NAMALWA (cell line): ENCODE data around the gene TNFRSF12A.
A peak's percentile ranks its signal among the peaks of the same experiment; 100 is the strongest.
"Not testable (repeated sequence)": the region's sequence is repeated elsewhere in the genome, so short reads cannot be mapped to it uniquely, and the experiment has no call there.

Experiments
- DNase-seq: peaks from one replicate; pipeline ENCODE4 v3.0.0-alpha.2; 2015; ENCODE audit warnings: low spot score

TNFRSF12A gene

DNA sequence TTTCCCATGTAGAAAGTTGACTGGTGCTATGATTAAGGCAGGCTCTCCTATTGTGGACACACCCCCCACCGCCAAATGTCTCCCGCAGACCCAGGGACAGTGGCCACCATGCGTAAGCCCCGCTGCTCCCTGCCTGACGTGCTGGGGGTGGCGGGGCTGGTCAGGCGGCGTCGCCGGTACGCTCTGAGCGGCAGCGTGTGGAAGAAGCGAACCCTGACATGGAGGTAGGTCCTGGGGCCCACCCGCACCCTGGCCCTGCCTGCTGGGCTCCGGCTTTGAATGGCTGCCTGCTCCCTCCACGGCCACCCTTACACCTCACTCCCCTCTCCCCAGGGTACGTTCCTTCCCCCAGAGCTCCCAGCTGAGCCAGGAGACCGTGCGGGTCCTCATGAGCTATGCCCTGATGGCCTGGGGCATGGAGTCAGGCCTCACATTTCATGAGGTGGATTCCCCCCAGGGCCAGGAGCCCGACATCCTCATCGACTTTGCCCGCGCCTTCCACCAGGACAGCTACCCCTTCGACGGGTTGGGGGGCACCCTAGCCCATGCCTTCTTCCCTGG is 29.8 kb downstream of the TNFRSF12A start:
- no peak for DNase-seq

DNA sequence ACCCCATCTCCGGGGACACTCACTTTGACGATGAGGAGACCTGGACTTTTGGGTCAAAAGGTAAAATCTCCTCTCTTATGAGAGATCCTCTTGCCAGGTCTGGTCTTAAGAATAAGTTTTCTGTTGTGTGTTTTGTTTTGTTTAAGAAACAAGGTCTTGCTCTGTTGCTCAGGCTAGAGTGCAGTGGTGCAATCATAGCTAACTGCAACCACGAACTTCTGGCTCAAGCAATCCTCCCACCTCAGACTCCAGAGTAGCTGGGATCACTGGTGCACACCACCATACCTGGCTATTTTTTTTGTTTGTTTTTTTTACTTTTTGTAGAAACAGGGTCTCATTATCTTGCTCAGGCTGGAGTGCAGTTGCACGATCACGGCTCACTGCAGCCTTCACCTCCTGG is 30.3 kb downstream of the TNFRSF12A start:
- DNase-seq = no peak

DNA sequence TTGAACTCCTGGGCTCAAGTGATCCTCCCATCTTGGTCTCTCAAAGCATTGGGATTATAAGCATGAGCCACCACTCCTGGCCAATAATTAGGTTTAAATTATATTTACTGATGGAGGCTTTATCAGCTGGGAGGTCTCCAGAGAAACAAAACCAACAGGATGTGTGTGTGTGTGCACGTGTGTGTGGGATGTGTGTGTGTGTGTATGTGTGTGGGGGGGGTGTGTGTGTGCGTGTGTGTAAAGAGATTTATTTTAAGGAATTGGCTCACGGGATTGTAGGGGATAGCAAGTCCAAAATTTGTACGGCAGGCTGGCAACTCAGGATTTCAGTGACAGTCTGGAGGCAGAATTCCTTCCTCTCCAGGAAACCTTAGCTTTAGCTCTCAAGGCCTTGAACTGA is 30.8 kb downstream of the TNFRSF12A start:
- DNase-seq = no peak

DNA sequence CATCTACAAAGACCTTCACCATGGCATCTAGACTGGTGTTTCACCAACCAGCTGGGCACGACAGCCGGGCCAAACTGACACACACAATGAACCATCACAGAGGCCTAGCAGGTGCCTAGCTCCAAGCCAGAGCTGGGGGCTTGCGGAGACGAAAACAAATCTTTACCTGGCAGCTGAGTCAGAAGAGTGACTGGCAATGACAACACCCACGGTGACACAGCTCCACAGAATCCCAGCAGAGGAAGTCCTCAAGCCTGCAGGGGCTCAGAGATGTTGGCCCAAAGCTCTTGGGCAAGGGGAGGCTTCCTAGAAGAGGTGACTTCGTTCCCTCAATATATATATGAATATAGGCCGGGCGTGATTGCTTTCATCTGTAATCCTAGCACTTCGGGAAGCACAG is 31.3 kb downstream of the TNFRSF12A start:
- DNase-seq = no peak

DNA sequence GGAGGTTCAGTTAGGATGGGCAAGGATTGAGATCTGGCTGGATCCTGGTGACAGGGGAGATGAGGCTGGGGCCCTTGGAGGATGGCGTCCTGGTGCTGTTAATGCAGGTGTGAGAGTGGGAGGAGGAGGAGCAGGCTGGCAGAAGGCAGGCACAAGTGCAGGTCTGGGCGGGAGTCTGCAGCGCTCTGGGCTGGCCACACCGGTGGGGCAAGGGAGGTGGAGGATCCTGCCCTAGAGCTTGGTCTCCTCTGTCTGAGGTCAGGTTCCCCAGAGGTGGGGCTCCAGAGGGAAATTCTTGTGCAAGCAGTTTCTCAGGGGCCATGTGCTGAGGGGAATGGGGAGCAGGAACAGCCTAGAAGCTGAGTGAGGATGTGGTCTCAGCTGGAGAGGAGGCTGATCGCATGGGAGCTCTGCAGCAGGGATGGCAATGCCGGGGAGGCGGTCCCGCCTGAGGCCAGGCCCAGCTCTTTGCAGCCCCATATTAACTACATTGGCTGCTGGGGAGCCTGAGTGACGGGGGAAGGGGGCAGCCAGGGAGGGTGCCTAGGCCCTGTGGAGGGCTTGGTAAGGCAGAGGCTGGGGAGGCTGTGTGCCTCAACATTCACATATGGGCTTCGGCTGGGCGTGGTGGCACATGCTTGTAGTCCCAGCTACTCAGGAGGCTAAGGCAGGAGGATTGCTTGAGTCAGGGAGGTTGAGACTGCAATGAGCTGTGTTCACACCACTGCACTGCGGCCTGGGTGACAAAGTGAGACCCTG is 32.6 kb downstream of the TNFRSF12A start:
- DNase-seq = not testable (repeated sequence)

DNA sequence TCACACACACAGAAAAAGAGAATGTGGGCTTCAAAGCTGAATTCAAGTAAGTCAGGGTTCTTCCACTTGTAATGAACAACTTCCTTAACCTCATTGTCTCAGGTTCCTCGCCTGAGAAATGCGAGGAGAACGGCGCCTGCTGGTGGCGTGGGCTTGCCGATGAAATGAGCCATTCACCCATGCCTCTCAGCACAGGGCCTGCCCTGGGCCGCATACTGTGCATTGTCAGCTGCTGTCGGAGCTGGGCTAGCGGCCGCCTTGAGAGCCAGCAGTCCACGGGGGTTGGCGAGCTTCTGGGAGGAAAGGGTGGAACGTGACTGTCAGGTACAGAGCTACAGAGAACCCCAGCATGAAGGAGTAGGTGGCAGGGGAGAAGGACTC is 33.2 kb downstream of the TNFRSF12A start:
- DNase-seq = not testable (repeated sequence)

DNA sequence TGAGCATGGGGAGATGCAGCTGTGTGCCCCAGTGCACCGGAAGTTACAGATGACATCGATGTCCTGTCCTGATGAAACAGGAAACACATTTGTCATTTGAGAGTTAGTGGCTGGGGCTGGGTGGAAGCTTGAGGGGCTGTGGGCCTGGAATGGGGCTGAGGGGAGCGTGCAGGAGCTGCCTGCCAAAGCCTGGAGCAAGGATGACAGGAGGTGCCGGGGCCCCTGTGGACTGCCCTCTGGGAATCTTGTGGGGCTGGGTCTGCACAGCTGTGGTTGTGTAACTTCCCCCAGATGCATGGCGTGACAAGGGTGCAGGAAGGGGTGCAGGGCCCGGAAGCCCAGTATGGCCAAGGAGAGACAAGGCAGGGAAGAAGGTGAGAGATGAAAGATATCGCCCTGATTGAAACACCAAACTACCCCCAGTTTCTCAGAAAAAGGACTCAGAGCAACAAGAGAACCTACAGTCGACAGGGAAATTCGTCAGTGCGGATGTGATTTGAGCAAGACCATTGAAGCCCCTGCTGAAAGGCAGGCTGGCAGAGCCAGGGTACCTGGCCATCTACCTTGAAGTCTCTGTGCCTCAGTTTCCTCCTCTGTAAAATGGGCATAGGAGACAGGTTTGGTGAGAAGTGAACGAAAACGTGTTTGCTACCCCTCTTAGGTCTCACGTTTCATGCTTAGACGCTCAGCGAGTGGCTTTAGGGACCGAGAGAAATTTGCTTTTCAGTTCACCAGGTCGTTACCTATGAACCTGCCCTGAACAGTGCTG is 35.0 kb downstream of the TNFRSF12A start:
- no peak for DNase-seq

DNA sequence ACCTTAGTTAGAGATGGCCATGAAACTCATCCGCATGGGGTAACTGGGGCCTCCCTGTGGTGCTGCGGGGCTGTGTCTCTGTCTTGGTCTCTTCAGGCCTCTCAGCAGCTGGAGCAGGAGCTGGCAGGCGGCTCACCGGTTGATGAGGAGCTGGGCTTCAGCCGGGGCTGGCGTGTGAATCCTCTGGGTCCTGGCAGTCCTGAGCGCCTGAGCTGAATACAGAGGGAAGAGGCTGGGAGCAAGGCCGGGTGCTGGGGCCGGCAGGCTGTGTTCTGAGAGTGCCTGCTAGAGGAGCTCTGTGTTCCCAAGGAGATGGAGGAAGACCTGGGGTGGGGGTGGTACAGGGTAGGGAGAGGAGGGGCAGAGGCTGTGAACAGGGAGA is 35.6 kb downstream of the TNFRSF12A start:
- not testable (repeated sequence) for DNase-seq

DNA sequence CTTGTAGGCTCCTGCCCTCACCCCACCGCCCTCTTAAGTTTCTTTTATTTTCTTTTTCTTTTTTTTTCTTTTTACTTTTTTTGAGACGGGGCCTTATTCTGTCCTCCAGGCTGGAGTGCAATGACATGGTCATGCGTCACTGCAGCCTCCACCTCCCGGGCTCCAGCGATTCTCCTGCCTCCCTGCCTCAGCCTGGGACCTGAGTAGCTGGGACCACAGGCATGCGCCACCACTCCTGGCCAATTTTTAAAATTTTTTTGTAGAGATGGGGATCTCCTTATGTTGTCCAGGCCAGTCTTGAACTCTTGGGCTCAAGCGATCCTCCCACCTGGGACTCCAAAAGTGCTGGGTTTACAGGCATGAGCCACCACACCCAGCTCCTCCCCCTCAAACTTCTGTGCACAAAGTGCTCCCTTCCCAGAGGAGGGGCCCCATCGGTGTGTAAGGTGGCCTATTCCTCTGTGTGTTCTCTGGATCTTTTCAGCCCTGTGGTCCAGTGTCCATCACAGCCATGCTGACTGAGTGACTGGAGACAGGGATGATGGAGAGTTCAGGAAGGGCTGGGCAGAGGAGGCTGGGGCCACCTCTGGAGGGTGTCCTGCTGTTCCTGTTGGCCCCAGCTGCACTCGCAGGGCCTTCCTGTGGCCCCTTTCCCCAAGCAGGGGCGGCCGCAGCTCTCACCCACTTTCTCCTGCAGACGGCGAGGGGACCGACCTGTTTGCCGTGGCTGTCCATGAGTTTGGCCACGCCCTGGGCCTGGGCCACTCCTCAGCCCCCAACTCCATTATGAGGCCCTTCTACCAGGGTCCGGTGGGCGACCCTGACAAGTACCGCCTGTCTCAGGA is 36.4 kb downstream of the TNFRSF12A start:
- no peak for DNase-seq

DNA sequence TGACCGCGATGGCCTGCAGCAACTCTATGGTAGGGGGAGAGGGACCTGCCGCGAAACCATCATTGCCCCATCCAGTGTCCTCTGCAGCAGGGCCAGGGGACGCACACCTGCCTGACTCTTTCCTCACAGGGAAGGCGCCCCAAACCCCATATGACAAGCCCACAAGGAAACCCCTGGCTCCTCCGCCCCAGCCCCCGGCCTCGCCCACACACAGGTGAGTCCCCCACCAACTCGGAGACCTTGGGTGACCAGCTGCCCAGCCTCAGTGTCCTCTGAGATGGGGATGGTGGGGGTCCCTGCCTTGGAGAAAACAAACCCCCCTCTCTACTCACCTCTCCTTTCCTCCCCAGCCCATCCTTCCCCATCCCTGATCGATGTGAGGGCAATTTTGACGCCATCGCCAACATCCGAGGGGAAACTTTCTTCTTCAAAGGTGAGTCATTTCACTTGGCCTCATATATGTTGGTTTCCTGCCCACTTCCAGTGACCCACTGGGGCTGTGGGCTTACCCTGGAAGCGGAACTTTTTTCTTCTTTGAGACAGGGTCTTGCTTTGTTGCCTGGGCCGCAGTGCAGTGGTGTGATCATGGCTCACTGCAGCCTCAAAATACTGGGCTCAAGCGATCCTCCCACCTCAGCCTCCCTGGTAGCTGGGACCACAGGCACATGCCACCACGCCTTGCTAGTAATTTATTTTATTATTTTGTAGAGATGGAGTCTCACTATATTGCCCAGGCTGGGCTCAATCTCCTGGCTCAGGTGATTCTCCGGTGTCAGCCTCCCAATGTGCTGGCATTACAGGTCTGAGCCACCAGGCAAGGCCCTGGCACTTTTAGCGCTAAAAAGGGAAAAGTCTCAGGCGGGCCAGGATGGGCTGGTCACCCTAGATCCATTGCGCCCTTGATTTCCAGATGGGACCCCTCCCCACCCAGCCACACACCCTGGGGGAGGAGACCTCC is 37.3 kb downstream of the TNFRSF12A start:
- no peak for DNase-seq

DNA sequence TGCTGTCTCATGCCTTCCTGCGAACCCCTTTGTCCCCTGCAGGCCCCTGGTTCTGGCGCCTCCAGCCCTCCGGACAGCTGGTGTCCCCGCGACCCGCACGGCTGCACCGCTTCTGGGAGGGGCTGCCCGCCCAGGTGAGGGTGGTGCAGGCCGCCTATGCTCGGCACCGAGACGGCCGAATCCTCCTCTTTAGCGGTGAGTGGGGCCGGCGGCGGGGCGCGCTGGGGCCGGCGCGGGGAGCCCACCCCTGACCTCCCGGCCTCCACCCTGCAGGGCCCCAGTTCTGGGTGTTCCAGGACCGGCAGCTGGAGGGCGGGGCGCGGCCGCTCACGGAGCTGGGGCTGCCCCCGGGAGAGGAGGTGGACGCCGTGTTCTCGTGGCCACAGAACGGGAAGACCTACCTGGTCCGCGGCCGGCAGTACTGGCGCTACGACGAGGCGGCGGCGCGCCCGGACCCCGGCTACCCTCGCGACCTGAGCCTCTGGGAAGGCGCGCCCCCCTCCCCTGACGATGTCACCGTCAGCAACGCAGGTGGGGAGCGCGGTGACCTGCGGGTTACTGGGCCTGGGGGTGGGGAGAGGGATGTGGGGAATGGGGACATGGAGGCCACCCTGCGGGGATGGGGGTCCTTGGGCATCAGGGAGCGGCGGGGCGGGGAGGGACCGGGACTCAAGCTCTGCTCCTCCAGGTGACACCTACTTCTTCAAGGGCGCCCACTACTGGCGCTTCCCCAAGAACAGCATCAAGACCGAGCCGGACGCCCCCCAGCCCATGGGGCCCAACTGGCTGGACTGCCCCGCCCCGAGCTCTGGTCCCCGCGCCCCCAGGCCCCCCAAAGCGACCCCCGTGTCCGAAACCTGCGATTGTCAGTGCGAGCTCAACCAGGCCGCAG is 38.2 kb downstream of the TNFRSF12A start:
- DNase-seq = peak; percentile 65

DNA sequence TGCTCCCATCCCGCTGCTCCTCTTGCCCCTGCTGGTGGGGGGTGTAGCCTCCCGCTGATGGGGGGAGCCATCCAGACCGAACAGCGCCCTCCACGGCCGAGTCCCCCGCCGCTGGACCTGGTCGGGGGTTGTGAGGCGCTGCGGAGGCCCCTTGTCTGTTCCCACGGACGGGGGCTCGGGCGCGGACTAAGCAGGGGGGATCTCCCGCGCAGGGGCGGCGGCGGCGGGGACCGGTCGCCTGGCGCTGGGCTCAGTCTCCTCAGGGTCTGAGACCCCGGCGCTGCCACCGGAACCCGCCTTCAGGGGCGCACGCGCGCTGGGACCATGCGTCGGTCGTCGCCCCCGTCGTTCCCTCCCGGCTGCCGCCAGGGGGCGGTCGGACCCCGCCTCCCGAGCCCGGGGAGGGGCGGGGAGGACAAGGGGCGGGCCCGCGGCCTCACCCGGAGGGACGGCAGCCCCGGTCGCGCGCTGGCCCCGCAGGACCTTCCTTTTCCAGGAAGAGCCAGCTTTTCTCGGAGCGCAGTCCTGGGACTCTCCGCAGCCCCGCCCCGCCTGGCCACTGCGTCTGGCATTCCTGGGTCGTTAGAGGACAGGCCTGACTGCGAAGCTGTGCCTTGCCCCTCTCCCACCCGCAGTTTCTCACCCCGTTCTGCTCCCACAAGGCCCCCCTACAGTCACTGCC is 39.0 kb downstream of the TNFRSF12A start:
- DNase-seq = peak; percentile 90

DNA sequence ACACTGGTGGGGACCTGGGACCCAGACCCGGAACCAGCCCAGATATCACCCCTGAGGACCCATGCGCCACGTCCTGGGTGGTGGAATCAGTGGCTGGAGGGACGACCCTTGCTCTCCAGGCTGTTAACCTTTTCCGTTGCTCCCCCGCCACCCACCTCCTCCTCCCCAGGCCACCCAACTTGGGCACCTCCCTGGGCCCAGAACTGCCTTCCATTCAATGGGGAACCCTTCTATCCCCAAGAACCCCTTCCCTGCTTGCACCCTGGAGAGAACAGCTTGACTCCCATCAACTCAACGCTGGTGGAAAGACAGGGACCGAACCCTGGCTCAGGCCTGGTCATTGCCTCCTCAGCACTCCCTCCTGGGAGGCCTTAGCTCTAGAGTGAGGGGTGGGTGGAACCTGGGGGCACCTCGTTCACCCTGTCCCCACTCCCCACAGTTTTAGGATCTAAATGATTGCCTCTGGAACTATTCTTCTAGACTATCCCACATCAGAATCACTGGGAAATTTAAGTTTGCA is 39.6 kb downstream of the TNFRSF12A start:
- DNase-seq = no peak

DNA sequence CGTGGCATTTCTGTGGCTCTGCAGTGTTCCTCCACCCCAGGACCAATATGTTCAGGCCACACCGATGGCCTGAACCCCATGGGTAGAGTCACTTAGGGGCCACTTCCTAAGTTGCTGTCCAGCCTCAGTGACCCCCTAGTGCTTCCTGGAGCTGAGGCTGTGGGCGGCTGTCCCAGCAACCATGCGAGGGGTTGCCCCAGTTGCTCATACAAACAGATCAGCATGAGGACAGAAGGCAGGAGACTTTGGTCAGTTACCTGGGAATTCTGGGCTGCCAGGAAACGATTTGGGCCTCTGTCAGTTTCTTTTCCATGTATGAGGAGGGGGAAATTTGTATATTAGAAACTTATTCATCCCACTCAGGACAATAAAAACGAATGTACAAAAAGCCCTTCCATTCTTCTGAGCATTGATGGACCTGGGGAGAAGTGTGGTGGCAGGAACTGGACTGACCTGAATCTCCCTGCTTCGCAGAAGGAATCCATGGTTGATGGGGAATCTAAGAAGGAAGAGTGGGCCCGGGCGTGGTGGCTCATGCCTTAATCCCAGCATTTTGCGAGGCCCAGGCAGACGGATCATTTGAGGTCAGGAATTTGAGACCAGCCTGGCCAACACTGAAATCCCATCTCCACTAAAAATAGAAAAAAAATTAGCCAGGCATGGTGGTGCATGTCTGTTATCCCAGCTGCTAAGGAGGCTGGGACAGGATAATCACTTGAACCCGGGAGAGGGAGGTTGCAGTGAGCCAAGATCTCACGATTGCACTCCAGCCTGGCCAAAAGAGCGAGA is 40.4 kb downstream of the TNFRSF12A start:
- no peak for DNase-seq

DNA sequence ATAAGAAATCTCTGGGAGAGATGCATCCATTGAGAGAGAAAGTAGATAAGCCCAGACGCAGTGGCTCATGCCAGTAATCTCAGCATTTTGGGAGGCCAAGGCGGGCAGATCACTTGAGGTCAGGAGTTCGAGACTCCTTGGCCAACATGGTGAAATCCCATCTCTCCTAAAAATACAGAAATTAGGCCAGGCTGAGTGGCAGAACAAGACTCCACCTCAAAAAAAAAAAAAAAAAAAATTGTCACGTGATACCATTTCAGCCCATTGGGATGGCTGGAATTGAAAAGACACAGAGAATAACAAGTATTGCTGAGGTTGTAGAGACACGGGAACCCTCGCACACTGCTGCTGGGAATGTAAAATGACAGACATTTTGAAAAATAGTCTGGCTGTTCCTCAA is 42.4 kb downstream of the TNFRSF12A start:
- no peak for DNase-seq

DNA sequence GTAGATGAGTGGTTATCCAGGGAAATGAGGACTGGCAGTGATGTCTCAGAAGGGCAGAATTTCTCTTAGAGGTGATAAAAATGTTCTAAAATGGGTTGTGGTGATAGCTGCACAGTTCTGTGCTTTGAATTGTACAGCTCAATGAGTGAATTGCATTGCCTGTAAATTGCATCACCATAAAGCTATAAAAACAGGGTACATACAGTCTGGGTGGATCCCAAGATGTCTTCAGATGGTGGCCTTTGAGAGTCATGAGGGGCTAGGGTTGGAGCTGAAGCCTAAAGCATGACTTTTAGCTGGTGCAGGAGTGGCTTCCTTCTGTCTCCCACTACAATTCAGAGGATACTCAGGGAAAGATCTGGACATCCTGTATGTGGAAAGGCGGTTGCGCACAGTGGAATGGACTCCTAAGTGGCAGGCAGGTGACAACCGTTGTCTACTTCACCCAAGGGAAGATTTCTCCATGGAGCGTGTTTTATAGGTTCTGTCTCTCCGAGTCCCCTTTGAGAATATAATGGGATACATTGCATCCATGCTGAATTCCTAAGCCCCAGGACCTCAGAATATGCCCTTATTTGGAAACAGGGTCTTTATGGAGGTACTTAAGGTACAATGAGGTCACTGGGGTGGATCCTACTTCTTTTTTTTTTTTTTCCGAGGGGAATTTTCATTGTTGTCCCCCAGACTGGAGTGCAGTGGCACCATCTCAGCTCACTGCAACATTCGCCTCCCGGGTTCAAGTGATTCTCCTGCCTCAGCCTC is 43.6 kb downstream of the TNFRSF12A start:
- no peak for DNase-seq

DNA sequence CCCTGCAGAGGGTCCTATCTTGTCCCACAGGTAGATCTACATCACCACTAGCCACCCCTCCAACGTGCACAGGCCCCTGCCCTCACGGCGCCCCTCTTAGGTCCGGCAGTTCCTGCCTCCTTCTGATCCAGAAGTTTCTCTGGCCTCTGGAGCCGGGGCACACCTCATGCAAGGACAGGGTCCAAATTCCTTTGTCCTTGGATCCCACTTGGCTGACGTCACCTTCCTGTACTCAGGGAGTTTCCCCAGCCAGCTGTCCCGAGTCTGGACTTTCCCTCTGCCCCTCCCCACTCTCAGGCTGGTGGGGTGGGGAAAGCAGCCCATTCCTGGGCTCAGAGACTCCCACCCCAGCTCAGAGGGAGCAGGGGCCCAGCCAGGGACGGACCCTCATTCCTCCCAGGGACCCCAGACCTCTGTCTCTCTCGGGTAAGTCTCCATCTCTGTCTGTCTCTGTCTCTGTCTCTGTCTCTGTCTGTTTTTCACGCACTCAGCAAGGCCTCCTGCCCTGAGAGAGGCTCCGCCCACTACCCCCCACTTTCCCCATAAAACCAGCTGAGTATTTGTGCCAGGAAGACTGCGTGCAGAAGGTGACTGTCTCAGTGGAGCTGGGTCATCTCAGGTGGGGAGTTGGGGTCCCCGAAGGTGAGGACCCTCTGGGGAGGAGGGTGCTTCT is 45.0 kb downstream of the TNFRSF12A start, which contains the start of gene IL32:
Gene IL32 (plus strand): TSS at position 572 of the 673 bp plus-strand sequence. CDS start 172 bp downstream, outside the sequence.
- no peak for DNase-seq
